NCI-H2227 (cell line): ENCODE measurements around the gene LIG4.
A peak's percentile ranks its signal among the peaks of the same experiment; 100 is the strongest.

ENCODE experiments used
- DNase-seq: peaks from one replicate; lab custom pipeline; 2025; ENCODE audit not compliant: unreplicated experiment; lab: John Stamatoyannopoulos, UW

Gene LIG4

GRCh38 chr13:108215436-108215835 lies at the start of gene LIG4:
TSS of gene LIG4 (minus strand) at chr13:108215536. CDS start at chr13:108211268, 4,268 bp downstream.
- DNase-seq: peak; percentile 95

- no peak for DNase-seq
Measured at GRCh38 chr13:108263621-108264355, 48.5 kb upstream of the LIG4 start.

DNA sequence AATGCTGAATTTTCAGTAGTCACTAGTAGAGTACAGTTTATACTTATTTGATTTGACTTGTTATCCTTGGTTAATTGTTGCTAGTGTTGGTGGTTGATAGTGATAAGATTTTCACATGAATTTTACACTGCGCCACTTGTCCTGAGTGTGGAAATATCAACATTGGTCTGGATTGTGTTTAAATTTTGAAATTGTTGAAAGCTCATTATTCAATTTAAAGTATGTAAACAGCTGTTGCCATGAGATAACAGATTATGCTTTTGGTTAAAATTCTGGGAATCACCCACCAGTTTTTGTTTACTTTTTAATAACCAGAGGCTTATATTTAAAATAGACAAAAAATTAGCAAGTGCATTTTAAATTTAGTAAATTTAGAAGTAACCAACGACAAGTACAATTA lies 41.9 kb upstream of the LIG4 start:
- DNase-seq: no peak

- DNase-seq: no peak
Measured at GRCh38 chr13:108249150-108249549, 33.8 kb upstream of the LIG4 start.

DNA sequence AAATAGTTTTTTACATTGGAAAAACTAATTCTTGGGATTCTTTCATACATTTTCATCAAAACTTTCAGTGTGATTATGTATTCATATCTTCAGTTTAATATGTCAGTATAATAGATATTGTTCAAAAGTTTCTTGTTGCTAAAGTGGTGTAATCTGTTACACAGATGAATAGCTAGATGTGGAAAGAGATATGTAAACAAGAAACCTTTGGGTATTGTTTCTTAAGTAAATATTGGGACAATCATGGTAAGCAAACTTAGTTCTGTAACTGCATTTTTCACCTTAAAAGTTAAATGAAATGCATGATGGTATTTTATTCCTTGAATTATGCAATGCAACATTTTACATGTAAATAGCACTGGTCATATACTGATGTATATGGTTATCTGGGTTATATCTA lies 15.0 kb upstream of the LIG4 start:
- DNase-seq: no peak

- DNase-seq: peak; percentile 27
Measured at GRCh38 chr13:108227651-108228272, 12.4 kb upstream of the LIG4 start.

- DNase-seq: peak; percentile 66
Measured at GRCh38 chr13:108226184-108226583, 10.8 kb upstream of the LIG4 start.

- DNase-seq: no peak
Measured at GRCh38 chr13:108225440-108225839, 10.1 kb upstream of the LIG4 start.

GRCh38 chr13:108223687-108224503 lies 8.6 kb upstream of the LIG4 start:
- DNase-seq: no peak

GRCh38 chr13:108220041-108220440 lies 4.7 kb upstream of the LIG4 start:
- DNase-seq: no peak

DNA sequence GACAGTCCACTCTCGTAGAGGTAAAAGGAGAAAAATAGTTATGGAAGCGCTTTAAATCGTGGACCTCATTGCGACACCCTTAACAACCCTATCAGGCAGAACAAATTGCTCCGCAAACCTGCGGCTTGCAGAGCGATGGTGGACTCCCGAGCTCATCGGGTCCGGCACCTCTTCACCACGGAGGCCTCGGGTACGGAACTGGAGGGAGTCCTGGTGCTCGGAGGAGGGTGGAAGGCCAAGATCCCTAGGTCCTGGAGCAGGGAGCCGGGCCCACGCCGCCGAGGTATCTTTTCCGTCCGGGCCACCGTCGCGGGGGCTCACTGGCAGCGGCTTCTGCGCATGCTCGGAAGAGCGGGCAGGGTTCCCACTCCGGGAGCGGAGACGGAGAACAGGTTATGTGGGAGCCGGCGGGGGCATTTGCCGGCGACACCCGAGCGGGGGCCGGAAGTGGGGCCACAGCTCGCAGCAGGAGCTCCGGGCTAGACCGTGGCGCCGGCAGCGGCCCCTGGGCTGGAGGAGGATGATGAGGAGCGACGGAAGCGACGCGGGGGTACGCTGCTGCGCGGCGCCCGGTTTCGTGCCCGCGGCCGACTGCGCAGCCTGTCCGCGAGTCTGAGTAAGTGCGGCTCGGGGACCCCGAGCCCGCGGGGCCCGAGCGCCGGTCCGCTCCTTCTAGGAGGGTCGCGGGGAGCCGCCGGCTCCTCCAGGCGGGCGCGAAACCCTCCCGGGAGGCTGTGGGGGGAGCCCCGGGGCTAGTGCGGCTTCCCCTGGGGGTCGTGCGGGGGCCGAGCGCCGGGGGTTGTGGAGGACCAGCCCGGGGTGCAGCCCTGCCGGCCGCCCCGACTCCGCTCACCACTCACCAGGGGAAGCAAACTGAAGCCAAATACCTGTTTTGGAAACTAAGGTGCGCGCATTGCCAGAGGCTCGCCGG lies 3.0 kb upstream of the LIG4 start, which contains the start of gene ABHD13:
TSS of gene ABHD13 (plus strand) at position 349 of the 931 bp plus-strand sequence. CDS start 10,827 bp downstream, outside the sequence.
- peak; percentile 95 for DNase-seq

- DNase-seq: peak; percentile 39
Measured at GRCh38 chr13:108217307-108218043, 2.1 kb upstream of the LIG4 start.

DNA sequence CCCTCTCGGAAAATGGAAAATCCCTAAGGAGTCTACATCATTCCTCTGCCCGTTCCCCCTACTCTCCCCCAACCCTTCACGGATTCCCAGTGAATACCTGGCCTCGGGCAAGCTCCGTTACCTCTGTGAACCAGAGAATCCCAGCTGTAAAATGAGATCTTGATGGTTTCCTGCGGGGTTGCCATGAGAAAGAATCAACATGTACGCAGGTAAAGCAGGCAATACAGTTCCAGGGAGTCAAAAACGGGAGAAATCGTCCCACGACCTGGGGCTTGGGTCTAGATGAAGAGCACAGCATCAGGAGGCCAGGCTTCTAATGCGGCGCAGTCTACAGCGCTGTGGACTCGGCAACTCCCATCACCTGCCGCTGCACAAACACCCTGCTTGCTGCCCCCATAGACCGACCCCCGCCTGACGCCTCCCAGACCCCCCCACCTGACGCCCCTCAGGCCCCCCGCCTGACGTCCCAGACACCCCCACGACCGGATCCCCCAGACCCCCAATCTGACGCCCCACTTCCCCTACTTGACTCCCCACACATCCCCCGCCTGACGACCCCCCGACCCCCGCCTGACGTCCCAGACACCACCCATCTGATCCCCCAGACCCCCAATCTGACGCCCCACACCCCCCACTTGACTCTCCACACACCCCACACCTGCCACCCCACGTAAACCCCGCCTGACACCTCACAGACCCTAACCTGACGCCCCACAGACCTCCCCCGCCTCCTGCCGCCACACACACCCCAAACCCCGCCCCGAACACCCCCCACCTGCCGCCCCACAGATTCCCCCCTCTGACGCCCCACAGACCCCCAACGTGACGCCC lies 680 bp downstream of the LIG4 start:
- peak; percentile 14 for DNase-seq

DNA sequence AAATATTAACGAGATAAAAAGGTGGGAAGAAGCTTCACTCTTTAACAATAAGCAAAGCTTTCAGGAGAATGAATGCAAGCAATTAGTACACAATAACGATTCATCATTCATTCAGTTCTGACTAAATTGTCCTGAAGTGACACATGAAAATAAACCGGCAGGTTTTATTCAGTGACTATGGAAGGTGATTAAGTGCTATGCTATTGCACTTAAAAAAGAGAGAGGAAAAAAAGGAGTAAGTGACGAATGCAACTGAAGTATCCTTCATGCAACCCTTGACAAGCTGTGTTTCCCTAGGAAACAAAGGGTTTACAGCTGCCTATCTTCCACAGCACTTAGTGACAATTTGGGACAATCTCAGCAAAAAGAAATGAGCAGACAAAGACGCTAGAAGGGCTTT lies 1.4 kb downstream of the LIG4 start:
- no peak for DNase-seq

DNA sequence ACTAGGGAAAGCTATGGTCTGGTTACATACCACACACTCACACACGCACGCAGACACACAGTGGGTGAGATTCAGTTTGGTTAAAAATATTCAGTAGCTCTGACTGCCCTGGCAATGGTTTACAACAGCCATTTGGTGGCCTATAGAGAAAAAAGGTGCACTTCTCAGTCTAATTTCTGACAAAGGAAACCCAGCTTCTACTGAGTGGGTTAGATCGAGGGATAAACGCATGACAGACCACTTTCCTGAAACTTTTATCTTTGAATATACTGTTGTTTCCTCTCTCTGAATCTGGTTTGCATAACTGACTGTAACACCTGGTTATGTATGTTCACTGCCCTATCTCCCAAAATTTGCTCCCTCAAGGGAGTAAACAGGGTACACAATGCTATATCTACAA lies 2.5 kb downstream of the LIG4 start:
- DNase-seq: no peak

GRCh38 chr13:108210551-108210950 lies 4.8 kb downstream of the LIG4 start:
- no peak for DNase-seq

- DNase-seq: no peak
Measured at GRCh38 chr13:108200781-108201398, 14.4 kb downstream of the LIG4 start.

DNA sequence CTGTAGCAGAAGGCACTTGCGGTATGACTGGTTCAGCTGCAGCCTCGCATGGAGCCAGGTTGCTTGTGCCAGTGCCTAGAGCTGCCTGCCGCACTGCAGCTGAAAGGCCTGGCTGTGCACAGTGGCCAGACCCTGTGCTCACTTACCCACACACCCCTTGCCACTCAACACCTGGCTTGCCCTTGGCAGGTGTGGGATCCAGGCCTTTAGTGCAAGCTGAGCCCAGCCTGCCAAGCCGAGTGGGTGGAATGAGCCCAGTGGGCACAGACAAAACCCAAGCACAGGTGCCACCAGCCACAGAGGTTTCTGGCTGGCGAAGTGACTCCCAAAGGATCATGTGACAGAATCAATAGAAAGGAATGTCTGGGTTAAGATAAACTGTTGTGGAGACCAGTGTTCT lies 19.5 kb downstream of the LIG4 start:
- DNase-seq: no peak

DNA sequence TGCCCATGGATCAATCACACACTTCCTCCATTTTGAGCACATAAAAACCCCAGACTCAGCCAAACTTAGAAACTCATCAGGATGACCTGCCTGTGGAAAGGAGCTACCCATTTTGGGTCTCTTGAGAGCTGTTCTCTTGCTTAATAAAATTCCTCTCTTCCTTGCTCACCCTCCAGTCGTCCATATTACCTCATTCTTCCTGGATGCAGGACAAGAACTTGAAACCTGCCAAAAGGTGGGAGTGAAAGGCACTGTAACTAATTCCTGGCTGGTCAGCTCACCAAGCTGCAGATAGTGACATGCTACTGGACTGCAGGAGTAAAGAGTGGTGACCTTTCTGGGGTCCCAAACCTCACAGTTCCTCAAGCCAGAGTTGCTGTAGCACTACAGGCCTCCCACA lies 20.2 kb downstream of the LIG4 start:
- DNase-seq: no peak
